HepG2 (cell line): ENCODE data around the gene IFNA21.
"Not testable (repeated sequence)": the region's sequence is repeated elsewhere in the genome, so short reads cannot be mapped to it uniquely, and the experiment has no call there.

Experiments used
- HOXA3 ChIP-seq: sonication (generic); formaldehyde crosslinking; IDR thresholded peaks from 2 replicates; pipeline ENCODE4 v1.5.0; 2020; ENCODE audit warnings: missing genetic modification reagents
- KDM5B ChIP-seq: sonication (generic); formaldehyde crosslinking; IDR thresholded peaks from 2 replicates; pipeline ENCODE4 v1.4.0; 2020; ENCODE audit warnings: missing genetic modification reagents, mild to moderate bottlenecking, borderline replicate concordance
- KLF11 ChIP-seq: IDR thresholded peaks from 2 replicates; pipeline ENCODE4 v1.6.1; 2016; ENCODE audit warnings: missing compliant biosample characterization
- KMT2A ChIP-seq: sonication (generic); formaldehyde crosslinking; IDR thresholded peaks from 2 replicates; pipeline ENCODE4 v1.4.0; 2020; ENCODE audit warnings: missing genetic modification reagents
- MYC ChIP-seq: sonication (generic); formaldehyde crosslinking; IDR thresholded peaks from 2 replicates; pipeline ENCODE4 v1.9.0; 2021; ENCODE audit warnings: missing genetic modification reagents, borderline replicate concordance
- PAWR ChIP-seq: sonication (generic); formaldehyde crosslinking; IDR thresholded peaks from 2 replicates; pipeline ENCODE4 v1.4.0; 2020; ENCODE audit warnings: missing genetic modification reagents, mild to moderate bottlenecking, borderline replicate concordance
- TCF12 ChIP-seq, 2 experiments: fragments of 450-650 bp in 1 of 2; sonication (generic) in 1 of 2; formaldehyde crosslinking in 1 of 2; IDR thresholded peaks; 2 replicates each; pipeline versions ENCODE4 v1.6.1 to v1.8.0; 2017 to 2022; ENCODE audit warnings: antibody characterized with exemption in 1 of 2, mild to moderate bottlenecking in 1 of 2, missing genetic modification reagents in 1 of 2, moderate library complexity in 1 of 2
- ZNF775 ChIP-seq: sonication (generic); formaldehyde crosslinking; IDR thresholded peaks from 2 replicates; pipeline ENCODE4 v1.4.0; 2020; ENCODE audit warnings: missing genetic modification reagents, mild to moderate bottlenecking, moderate library complexity, borderline replicate concordance
- TF ChIP-seq, protein P1 (sequence below): sonication (generic); formaldehyde crosslinking; IDR thresholded peaks from 2 replicates; pipeline ENCODE4 v1.5.1; 2020; ENCODE audit warnings: mild to moderate bottlenecking, missing genetic modification reagents, moderate library complexity
- TF ChIP-seq, protein P2 (sequence below): sonication (generic); formaldehyde crosslinking; IDR thresholded peaks from 2 replicates; pipeline ENCODE4 v1.4.0; 2020; ENCODE audit warnings: missing genetic modification reagents, borderline replicate concordance
- TF ChIP-seq, protein P3 (sequence below): sonication (generic); formaldehyde crosslinking; IDR thresholded peaks from 2 replicates; pipeline ENCODE4 v1.5.1; 2020; ENCODE audit warnings: mild to moderate bottlenecking, missing genetic modification reagents

DNA sequence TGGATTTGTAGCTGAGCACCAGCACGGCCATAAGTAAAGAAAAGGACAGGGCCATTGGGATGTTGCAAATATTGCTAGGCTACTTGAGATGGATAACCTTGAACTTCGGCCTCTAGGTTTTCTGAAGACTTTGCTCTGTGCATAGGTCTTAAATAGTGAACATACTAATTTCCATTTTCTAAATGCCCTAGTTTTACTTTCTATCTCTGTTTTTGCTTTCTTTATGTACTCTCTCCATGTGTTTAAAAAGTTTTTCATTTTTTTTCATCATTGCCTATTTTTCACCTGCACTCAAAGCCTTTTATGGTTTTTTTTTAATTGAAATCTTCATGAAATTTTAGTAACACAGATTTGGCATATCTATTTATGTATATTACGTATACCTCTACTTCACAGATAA is 40.6 kb upstream of the IFNA21 start, which contains the start of gene IFNA10:
- not testable (repeated sequence) for TF ChIP-seq TCF12 (IDR thresholded peaks at IDR 0.05); TCF12 (CRISPR knock-in tag; IDR thresholded peaks at IDR 0.05); PAWR; HOXA3 (CRISPR knock-in tag); KLF11; KMT2A (CRISPR knock-in tag); ZNF775; KDM5B (CRISPR knock-in tag); MYC (CRISPR knock-in tag)
- TF ChIP-seq, protein P1, sequence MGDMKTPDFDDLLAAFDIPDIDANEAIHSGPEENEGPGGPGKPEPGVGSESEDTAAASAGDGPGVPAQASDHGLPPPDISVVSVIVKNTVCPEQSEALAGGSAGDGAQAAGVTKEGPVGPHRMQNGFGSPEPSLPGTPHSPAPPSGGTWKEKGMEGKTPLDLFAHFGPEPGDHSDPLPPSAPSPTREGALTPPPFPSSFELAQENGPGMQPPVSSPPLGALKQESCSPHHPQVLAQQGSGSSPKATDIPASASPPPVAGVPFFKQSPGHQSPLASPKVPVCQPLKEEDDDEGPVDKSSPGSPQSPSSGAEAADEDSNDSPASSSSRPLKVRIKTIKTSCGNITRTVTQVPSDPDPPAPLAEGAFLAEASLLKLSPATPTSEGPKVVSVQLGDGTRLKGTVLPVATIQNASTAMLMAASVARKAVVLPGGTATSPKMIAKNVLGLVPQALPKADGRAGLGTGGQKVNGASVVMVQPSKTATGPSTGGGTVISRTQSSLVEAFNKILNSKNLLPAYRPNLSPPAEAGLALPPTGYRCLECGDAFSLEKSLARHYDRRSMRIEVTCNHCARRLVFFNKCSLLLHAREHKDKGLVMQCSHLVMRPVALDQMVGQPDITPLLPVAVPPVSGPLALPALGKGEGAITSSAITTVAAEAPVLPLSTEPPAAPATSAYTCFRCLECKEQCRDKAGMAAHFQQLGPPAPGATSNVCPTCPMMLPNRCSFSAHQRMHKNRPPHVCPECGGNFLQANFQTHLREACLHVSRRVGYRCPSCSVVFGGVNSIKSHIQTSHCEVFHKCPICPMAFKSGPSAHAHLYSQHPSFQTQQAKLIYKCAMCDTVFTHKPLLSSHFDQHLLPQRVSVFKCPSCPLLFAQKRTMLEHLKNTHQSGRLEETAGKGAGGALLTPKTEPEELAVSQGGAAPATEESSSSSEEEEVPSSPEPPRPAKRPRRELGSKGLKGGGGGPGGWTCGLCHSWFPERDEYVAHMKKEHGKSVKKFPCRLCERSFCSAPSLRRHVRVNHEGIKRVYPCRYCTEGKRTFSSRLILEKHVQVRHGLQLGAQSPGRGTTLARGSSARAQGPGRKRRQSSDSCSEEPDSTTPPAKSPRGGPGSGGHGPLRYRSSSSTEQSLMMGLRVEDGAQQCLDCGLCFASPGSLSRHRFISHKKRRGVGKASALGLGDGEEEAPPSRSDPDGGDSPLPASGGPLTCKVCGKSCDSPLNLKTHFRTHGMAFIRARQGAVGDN (CRISPR knock-in tag), result not testable (repeated sequence)
- TF ChIP-seq, protein P2, sequence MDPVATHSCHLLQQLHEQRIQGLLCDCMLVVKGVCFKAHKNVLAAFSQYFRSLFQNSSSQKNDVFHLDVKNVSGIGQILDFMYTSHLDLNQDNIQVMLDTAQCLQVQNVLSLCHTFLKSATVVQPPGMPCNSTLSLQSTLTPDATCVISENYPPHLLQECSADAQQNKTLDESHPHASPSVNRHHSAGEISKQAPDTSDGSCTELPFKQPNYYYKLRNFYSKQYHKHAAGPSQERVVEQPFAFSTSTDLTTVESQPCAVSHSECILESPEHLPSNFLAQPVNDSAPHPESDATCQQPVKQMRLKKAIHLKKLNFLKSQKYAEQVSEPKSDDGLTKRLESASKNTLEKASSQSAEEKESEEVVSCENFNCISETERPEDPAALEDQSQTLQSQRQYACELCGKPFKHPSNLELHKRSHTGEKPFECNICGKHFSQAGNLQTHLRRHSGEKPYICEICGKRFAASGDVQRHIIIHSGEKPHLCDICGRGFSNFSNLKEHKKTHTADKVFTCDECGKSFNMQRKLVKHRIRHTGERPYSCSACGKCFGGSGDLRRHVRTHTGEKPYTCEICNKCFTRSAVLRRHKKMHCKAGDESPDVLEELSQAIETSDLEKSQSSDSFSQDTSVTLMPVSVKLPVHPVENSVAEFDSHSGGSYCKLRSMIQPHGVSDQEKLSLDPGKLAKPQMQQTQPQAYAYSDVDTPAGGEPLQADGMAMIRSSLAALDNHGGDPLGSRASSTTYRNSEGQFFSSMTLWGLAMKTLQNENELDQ (CRISPR knock-in tag), result not testable (repeated sequence)
- TF ChIP-seq, protein P3, sequence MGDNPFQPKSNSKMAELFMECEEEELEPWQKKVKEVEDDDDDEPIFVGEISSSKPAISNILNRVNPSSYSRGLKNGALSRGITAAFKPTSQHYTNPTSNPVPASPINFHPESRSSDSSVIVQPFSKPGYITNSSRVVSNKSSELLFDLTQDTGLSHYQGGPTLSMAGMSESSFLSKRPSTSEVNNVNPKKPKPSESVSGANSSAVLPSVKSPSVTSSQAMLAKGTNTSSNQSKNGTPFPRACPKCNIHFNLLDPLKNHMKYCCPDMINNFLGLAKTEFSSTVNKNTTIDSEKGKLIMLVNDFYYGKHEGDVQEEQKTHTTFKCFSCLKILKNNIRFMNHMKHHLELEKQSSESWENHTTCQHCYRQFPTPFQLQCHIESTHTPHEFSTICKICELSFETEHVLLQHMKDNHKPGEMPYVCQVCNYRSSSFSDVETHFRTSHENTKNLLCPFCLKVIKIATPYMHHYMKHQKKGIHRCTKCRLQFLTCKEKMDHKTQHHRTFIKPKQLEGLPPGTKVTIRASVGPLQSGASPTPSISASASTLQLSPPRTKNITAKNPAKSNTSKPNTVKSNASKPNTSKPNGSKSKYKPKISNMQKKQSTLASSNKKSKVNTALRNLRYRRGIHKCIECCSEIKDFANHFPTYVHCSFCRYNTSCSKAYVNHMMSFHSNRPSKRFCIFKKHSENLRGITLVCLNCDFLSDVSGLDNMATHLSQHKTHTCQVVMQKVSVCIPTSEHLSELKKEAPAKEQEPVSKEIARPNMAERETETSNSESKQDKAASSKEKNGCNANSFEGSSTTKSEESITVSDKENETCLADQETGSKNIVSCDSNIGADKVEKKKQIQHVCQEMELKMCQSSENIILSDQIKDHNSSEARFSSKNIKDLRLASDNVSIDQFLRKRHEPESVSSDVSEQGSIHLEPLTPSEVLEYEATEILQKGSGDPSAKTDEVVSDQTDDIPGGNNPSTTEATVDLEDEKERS (CRISPR knock-in tag), result not testable (repeated sequence)
